HepG2 (cell line): ENCODE measurements around the gene DAAM1. TPM values are rescaled to one million over a fixed set of nuclear protein-coding genes. Genes with fewer than 3 reads are reported as not detected.

Experiments
- ATAC-seq: fragments of 200-7000 bp; cut with Tn5 transposase; 3 replicates; pipeline ENCODE4 v1.9.1; 2020; ENCODE audit warnings: mild to moderate bottlenecking, moderate library complexity
- BruUV-seq: library from RNA; stranded (reverse); fragments of 400-500 nt; replicated peaks from 2 replicates; lab custom pipeline; 2021; lab: Mats Ljungman, UMichigan
- CTCF ChIA-PET: fragments of 300-600 bp; formaldehyde crosslinking; extraction: SDS; loops from one replicate; lab custom pipeline; 2021; ENCODE audit warnings: low total read pairs, inconsistent platforms, low intra/inter-chr PET ratio; lab: Yijun Ruan, JAX
- POLR2A ChIA-PET: fragments of 350-600 bp; sonication (Branson Sonifier 250); formaldehyde crosslinking; loops from one replicate; lab custom pipeline; 2020; ENCODE audit warnings: antibody characterized with exemption, inconsistent platforms; lab: Yijun Ruan, JAX
- DNase-seq: peaks from one replicate; pipeline ENCODE4 v3.0.0-alpha.2; 2015; ENCODE audit warnings: low spot score
- FAIRE-seq: peaks from 3 replicates; lab custom pipeline; 2011; peaks lifted over from hg19 to GRCh38; lab: Jason Lieb, UNC
- H2AFZ ChIP-seq: one replicate; pipeline ENCODE4 v1.6.1; 2011; ENCODE audit warnings: low read length, inconsistent platforms
- H3K27ac ChIP-seq: fragments of 300-600 bp; 3 replicates; pipeline ENCODE4 v1.8.0; 2011; ENCODE audit warnings: mixed run types, mild to moderate bottlenecking, mixed read lengths, low read length, inconsistent platforms; ENCODE audit not compliant: insufficient read depth; ENCODE audit errors: extremely low read length
- H3K27me3 ChIP-seq, 2 experiments: fragments of 200-600 bp in 1 of 2; 2 replicates in 1 of 2; 3 replicates in 1 of 2; pipeline versions ENCODE4 v1.6.0 to v1.8.0; 2011; ENCODE audit warnings: low read length in 2 of 2, mild to moderate bottlenecking in 2 of 2, moderate library complexity in 2 of 2, inconsistent platforms in 1 of 2; ENCODE audit not compliant: insufficient read depth in 2 of 2, control insufficient read depth in 1 of 2
- H3K36me3 ChIP-seq, 2 experiments: fragments of 200-600 bp in 1 of 2; replicated peaks in 1 of 2; 2 replicates in 1 of 2; 3 replicates in 1 of 2; pipeline versions ENCODE4 v1.5.1 to v1.8.0; 2011; ENCODE audit warnings: low read length in 2 of 2, inconsistent platforms in 1 of 2; ENCODE audit not compliant: insufficient read depth in 2 of 2, control insufficient read depth in 1 of 2
- H3K4me1 ChIP-seq: 2 replicates; pipeline ENCODE4 v1.5.1; 2012; ENCODE audit warnings: low read length, inconsistent platforms; ENCODE audit not compliant: insufficient read depth
- H3K4me2 ChIP-seq: 2 replicates; pipeline ENCODE4 v1.6.0; 2011; ENCODE audit warnings: low read depth, low read length, inconsistent platforms
- H3K4me3 ChIP-seq, 3 experiments: fragments of 200-600 bp in 1 of 3; sonication (generic), shearing (Covaris generic) in 1 of 3; replicated peaks in 1 of 3; 2 replicates each; pipeline ENCODE4 v1.5.1; 2011 to 2016; ENCODE audit warnings: low read length in 3 of 3, inconsistent platforms in 2 of 3, low read depth in 2 of 3, mild to moderate bottlenecking in 2 of 3, control low read depth in 1 of 3, mixed read lengths in 1 of 3; ENCODE audit not compliant: insufficient read depth in 1 of 3
- H3K79me2 ChIP-seq: one replicate; pipeline ENCODE4 v1.6.1; 2011; ENCODE audit warnings: low read length, inconsistent platforms; ENCODE audit not compliant: insufficient read depth
- H3K9ac ChIP-seq: 2 replicates; pipeline ENCODE4 v1.6.0; 2011; ENCODE audit warnings: mild to moderate bottlenecking, low read depth, low read length, inconsistent platforms; ENCODE audit not compliant: insufficient read depth
- H3K9me3 ChIP-seq: 2 replicates; pipeline ENCODE4 v1.5.1; 2012; ENCODE audit warnings: mild to moderate bottlenecking, low read length
- H4K20me1 ChIP-seq: 2 replicates; pipeline ENCODE4 v1.6.0; 2011; ENCODE audit warnings: inconsistent platforms, mild to moderate bottlenecking, low read length, moderate library complexity; ENCODE audit not compliant: insufficient read depth
- EEA1 ChIP-seq: sonication (generic); formaldehyde crosslinking; IDR thresholded peaks from 2 replicates; pipeline ENCODE4 v1.5.1; 2020; ENCODE audit warnings: mild to moderate bottlenecking, missing genetic modification reagents, borderline replicate concordance
- ETV6 ChIP-seq: sonication (generic); formaldehyde crosslinking; conservative IDR thresholded peaks from 2 replicates; pipeline ENCODE4 v1.4.0; 2020; ENCODE audit warnings: missing genetic modification reagents
- HOXD1 ChIP-seq: sonication (generic); formaldehyde crosslinking; IDR thresholded peaks from 2 replicates; pipeline ENCODE4 v1.5.0; 2020; ENCODE audit warnings: missing genetic modification reagents
- KLF6 ChIP-seq: IDR thresholded peaks from 2 replicates; pipeline ENCODE4 v1.8.0; 2016; ENCODE audit warnings: missing biosample characterization, missing genetic modification reagents
- MXD4 ChIP-seq: IDR thresholded peaks from 2 replicates; pipeline ENCODE4 v1.6.1; 2016; ENCODE audit warnings: mild to moderate bottlenecking, missing biosample characterization, missing genetic modification reagents
- RARA ChIP-seq: IDR thresholded peaks from 2 replicates; pipeline ENCODE4 v1.6.1; 2016; ENCODE audit warnings: missing genetic modification reagents, missing compliant biosample characterization
- SAFB2 ChIP-seq: sonication (generic); formaldehyde crosslinking; IDR thresholded peaks from 2 replicates; pipeline ENCODE4 v1.5.1; 2020; ENCODE audit warnings: missing genetic modification reagents, low read depth, mild to moderate bottlenecking, borderline replicate concordance
- SAP130 ChIP-seq: IDR thresholded peaks from 2 replicates; pipeline ENCODE4 v1.6.1; 2016; ENCODE audit warnings: low read depth
- SNAI1 ChIP-seq: sonication (generic); formaldehyde crosslinking; IDR thresholded peaks from 2 replicates; pipeline ENCODE4 v1.5.0; 2020; ENCODE audit warnings: mild to moderate bottlenecking, missing genetic modification reagents, borderline replicate concordance
- TBL1XR1 ChIP-seq: fragments of 150-350 bp; IDR thresholded peaks from 2 replicates; pipeline ENCODE4 v1.6.1; 2014; ENCODE audit warnings: borderline replicate concordance, low read length; ENCODE audit not compliant: partially characterized antibody
- ZNF160 ChIP-seq: sonication (generic); formaldehyde crosslinking; IDR thresholded peaks from 2 replicates; pipeline ENCODE4 v1.8.0; 2022; ENCODE audit warnings: mild to moderate bottlenecking, inconsistent platforms, missing genetic modification reagents
- ZNF292 ChIP-seq: sonication (generic); formaldehyde crosslinking; IDR thresholded peaks from 2 replicates; pipeline ENCODE4 v1.8.1; 2022; ENCODE audit warnings: mild to moderate bottlenecking, low read depth, missing genetic modification reagents, borderline replicate concordance
- WGBS: methylation state at CpG from one replicate; pipeline ENCODE4 v1.1.6; 2017; ENCODE audit warnings: low lambda C conversion rate; 5-methylcytosine and 5-hydroxymethylcytosine counted together
- in situ Hi-C: cut with HindIII; loops from 2 replicates; pipeline ENCODE4 v1.10.0; 2017; ENCODE audit warnings: low pct_unique_long_range_greater_than_20kb; ENCODE audit not compliant: extremely low pct_ligation_motif_present
- intact Hi-C: fragments of 100-400 bp; cut with micrococcal nuclease; formaldehyde crosslinking; loops from one replicate; pipeline ENCODE4 v1.10.0; 2022; ENCODE audit not compliant: unreplicated experiment
- polyA plus RNA-seq, 8 experiments: library from polyadenylated mRNA; depleted of rRNA in 3 of 8; stranded (reverse) in 7 of 8; unstranded in 1 of 8; fragments of >200 nt; fragmentation: Illumina TruSeq in 4 of 8; extraction: Trizol in 4 of 8; gene quantifications; 2 replicates each; pipeline versions ENCODE4 v1.2.1 to v1.2.3, GENCODE V29; 2011 to 2016; ENCODE audit warnings: low read depth in 4 of 8, missing spikeins in 1 of 8, mixed read lengths in 1 of 8; ENCODE audit not compliant: insufficient read depth in 1 of 8
- total RNA-seq, 5 experiments: library from RNA; depleted of rRNA; stranded (reverse); fragments of >200 nt; fragmentation: Illumina TruSeq; extraction: Trizol; gene quantifications; 2 replicates each; pipeline ENCODE4 v1.2.3, GENCODE V29; 2016; ENCODE audit warnings: low read depth in 1 of 5
- TF ChIP-seq, protein P1 (sequence below): sonication (generic); formaldehyde crosslinking; IDR thresholded peaks from 2 replicates; pipeline ENCODE4 v1.4.0; 2020; ENCODE audit warnings: missing genetic modification reagents
- TF ChIP-seq, protein P2 (sequence below): sonication (generic); formaldehyde crosslinking; conservative IDR thresholded peaks from 2 replicates; pipeline ENCODE4 v1.4.0; 2020; ENCODE audit warnings: missing genetic modification reagents
- TF ChIP-seq, protein P3 (sequence below): conservative IDR thresholded peaks from 2 replicates; pipeline ENCODE4 v1.6.1; 2018; ENCODE audit warnings: missing genetic modification reagents

DAAM1 gene
- total and polyA plus RNA-seq, 2 of the 13 experiments (the other 11 are each of a cell fraction or from before 2014, with no cell fraction given) = 10.9 to 24.5 TPM

DNA sequence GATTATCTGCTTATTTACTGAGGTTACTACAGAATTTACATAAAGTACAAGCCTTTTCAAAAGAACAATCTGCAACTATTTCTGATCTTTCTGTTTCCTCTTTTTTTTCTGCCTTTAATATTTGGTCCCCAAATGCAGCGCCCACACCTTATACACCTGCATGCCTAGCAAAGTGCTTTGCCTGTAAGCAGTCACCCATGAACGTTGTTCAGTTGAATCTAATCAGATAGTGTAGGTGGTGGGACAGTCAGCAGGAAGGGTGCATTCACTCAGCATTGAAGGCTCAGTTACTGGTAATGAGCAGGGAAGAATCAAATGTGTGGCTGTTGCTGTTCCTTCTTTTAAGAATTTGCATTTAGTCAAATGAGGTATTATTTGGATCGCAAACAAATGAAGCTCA, 168.3 kb downstream of the DAAM1 start:
- no peaks in the 10 kb centered on the region for H4K20me1 ChIP-seq
- no peak overlapping the region for H3K4me2 ChIP-seq
- no peaks in the 10 kb centered on the region for H3K9me3 ChIP-seq
- H2AFZ ChIP-seq = no peak overlapping the region
- DNase-seq (no peak), FAIRE-seq (no peak), ATAC-seq (no peak)
- in situ Hi-C loops (no loop called here), intact Hi-C loops (no loop called here)
- H3K27ac ChIP-seq = no peak overlapping the region
- H3K36me3 ChIP-seq = peaks cover 17 to 48% of the 10 kb centered on the region in 2 experiments; a peak in 4 of 5 replicates
- no peak overlapping the region for H3K9ac ChIP-seq
- H3K4me3 ChIP-seq = no peak overlapping the region
- no peaks in the 10 kb centered on the region for H3K79me2 ChIP-seq
- TF ChIP-seq EEA1 (CRISPR knock-in tag) = no peak
- no peak for TF ChIP-seq HOXD1 (CRISPR knock-in tag)
- TF ChIP-seq, protein P1, sequence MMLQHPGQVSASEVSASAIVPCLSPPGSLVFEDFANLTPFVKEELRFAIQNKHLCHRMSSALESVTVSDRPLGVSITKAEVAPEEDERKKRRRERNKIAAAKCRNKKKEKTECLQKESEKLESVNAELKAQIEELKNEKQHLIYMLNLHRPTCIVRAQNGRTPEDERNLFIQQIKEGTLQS (CRISPR knock-in tag) = no peak
- TF ChIP-seq, protein P2, sequence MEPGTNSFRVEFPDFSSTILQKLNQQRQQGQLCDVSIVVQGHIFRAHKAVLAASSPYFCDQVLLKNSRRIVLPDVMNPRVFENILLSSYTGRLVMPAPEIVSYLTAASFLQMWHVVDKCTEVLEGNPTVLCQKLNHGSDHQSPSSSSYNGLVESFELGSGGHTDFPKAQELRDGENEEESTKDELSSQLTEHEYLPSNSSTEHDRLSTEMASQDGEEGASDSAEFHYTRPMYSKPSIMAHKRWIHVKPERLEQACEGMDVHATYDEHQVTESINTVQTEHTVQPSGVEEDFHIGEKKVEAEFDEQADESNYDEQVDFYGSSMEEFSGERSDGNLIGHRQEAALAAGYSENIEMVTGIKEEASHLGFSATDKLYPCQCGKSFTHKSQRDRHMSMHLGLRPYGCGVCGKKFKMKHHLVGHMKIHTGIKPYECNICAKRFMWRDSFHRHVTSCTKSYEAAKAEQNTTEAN = no peak
- TF ChIP-seq, protein P3, sequence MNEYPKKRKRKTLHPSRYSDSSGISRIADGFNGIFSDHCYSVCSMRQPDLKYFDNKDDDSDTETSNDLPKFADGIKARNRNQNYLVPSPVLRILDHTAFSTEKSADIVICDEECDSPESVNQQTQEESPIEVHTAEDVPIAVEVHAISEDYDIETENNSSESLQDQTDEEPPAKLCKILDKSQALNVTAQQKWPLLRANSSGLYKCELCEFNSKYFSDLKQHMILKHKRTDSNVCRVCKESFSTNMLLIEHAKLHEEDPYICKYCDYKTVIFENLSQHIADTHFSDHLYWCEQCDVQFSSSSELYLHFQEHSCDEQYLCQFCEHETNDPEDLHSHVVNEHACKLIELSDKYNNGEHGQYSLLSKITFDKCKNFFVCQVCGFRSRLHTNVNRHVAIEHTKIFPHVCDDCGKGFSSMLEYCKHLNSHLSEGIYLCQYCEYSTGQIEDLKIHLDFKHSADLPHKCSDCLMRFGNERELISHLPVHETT (CRISPR knock-in tag) = no peak
- TF ChIP-seq MXD4 (CRISPR knock-in tag) = no peak
- TF ChIP-seq KLF6 = no peak
- TF ChIP-seq ETV6 (CRISPR knock-in tag) = no peak
- TF ChIP-seq SNAI1 (CRISPR knock-in tag) = no peak
- TF ChIP-seq SAP130 (CRISPR knock-in tag) = no peak
- no peak for TF ChIP-seq RARA
- no peak for TF ChIP-seq SAFB2 (CRISPR knock-in tag)
- no peak for TF ChIP-seq ZNF160 (CRISPR knock-in tag)
- TF ChIP-seq TBL1XR1 = no peak
- no peak for TF ChIP-seq ZNF292 (CRISPR knock-in tag)
- 100% methylated on average over 3 of the region's 3 CpGs for WGBS
- H3K4me1 ChIP-seq = peaks cover 10% of the 10 kb centered on the region
- ChIA-PET POLR2A (no interaction called here), CTCF (no interaction called here)
- no peaks in the 10 kb centered on the region for H3K27me3 ChIP-seq
- BruUV-seq = no TSS peak
